Stimulated activated CD4-positive, alpha-beta T cell treated with anti-CD3 and anti-CD28 coated beads, Interleukin-15, amount 100 ng/mL, for 24 hours (primary cell): ENCODE data around the gene CRTAP.
A peak's percentile ranks its signal among the peaks of the same experiment; 100 is the strongest.
"Not testable (repeated sequence)": the region's sequence is repeated elsewhere in the genome, so short reads cannot be mapped to it uniquely, and the experiment has no call there.

Experiments used
- DNase-seq: peaks from one replicate; pipeline ENCODE4 v3.0.0-alpha.2; 2020

Gene CRTAP

DNA sequence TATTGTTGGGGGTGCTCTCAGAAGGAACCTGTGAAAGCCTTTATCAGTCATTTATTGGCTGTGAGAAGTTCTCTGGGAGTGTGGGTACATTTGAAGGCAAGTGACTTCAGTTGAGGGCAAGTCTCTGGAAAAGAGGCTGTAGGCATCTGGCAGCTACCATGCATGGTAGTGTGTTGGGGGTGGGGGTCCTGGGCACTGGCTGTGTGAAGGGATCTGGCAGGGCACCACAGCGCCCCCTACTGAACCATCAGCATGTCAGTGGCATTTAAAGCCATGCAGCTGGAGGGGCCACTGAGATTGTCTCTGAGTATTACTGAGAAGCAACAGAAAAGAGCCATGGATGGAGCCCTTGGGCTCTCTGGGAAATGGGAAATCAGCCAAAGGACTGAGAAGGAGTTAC lies 30.6 kb downstream of the CRTAP start:
- peak; percentile 45 for DNase-seq

DNA sequence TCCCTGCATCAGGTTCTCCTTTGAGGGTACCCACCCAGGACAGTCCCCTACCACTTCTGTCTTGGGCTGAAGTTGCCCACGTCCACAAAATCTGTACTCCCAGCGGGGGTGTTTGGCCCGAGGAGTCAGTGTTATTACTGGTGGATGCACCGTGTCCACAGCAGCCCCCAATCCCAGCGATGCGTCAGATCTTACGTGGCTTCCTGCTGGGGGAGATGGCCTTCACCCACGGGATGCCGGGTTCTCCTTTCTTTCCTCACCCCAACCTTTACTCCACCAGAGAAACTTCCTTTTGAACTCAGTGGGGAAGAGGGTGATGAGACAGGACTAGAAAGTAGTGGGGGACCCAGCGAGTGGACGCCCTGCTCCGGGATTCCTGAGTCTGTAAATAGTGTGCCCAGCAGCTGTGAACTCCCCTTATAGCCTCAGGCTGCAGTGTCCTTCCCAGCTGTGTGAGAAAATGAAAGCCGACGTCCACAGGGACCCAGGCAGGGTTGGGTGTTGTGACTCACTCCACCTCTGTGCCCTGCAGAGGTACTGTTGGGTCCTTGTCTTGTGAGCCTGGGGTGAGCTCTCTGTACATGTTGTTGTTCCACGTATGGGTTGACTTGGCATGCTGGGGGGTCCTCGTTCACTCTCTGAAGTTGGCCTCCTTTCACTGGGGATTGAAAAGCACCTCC lies 31.5 kb downstream of the CRTAP start:
- no peak for DNase-seq

DNA sequence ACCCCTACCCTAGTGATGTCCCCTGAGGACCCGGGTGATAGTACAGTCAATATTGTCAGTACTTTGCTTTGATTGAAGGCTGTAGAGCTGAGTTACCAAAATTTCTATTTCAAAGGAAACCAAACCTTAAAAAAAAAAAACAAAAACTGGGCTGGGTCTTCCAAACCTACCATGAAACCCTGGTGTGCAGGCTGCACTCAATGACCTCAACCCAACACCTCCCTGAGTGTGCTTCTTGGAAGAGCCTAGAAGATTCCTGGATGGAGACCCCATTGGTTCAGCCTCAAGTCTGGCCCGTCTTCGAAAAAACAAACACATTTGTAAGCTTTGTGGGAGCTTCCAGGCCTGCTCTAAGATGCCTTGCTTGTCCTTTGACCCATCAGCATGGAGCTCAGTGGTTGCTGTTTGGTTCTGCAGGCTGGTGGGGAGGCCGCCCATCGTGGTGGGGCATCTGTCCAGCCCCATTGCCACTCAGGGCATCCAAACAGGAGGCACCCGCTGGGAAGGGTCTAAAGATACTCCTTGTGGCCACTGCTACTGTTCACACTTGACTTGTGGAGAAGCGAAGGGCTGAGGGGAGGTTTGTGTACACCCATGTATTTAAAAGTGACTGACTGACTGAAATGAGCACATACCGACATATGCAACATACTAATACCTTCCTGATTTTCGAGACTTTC lies 32.2 kb downstream of the CRTAP start:
- no peak for DNase-seq

DNA sequence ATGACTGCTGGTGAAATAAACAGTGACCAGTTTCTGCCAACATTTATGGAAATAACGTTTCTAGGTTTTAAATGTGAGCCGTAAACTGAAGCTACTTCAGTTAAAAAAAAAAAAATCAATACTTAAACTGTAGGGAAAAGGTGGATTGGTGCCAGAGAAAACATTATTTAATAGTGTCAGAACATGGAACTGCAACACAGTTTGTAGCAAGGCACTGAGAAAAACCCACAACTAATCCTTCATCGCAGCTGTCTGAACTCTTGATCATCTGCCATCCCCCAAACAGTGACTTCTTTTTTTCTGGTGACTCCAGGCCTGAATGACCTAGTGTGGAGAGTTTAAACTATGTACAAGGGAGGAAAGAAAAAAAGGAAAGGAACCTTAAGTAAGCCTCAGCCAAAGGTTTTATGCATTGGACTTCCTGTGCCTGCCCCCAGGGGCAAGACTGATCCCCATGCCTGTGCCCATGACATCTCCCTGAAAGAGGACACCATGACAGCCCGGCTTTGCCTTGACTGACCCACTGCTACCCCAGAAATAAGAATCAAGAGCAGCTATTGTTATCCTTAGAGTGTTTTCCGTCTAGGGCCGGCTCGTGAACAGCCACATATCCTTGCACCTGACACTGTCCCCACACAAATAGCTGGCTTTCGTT lies 33.1 kb downstream of the CRTAP start:
- no peak for DNase-seq

DNA sequence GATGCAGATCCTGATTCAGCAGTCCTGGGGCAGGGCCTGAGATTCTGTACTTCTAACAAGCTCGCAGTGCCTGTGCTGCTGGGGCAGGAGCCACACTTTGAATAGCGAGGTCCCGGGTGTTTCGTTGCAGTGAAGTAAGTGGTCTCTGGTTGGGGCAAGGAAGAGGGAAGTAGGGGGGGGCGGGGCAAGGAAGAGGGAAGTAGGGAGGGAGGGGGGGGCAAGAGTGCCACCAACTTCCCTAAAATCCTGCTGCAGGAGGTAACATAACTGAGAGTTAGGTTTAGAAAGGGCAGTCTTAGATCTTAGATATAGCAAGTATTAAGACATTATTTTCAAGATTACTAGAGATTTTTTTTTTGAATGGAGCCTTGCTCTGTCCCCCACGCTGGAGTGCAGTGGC lies 35.5 kb downstream of the CRTAP start:
- no peak for DNase-seq

DNA sequence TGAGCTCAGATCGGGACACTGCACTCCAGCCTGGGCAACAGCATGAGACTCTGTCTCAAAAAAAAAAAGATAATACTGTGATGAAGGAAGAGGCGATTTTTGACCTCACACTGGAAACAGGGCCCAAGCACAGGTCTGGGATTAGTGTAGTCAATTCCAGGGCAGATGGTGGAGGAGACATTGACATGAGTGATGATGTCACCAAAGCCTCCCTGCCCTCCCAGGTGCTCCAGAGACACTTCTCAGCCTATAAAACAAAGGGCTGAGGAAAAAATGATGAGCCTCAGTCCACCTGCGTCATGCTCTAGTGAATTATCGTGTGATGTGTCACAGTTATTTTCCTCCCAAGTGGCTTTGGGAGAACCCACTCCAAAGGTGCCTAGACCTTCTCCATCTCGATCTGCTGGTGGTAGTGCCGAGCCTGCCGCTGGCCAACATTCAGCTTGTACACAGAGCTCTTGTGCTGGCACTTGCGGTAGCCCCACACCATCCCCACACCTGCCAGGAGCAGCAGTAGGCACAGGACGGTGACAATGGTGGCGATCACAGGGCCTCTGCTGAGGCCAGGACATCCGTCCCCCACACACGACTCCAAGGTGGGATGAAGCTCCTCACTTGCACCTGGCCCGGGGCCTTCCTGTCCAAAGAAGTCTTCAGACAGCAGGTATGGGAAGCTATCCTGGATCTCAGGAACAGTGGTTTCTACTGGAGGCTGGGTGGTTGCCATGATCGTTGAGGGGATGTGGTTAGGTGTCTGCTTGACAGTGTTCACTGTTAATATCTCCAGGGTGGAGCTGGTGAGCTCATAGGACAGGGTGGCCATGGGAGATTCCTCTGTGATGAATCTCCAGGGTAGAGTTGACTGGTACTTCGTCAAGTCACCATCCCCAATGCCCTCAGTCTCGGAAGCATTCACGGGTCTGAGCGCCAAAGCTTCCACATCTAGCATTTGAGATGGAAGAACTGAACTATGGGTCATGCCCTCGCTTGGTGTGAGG lies 38.8 kb downstream of the CRTAP start:
- DNase-seq: no peak

DNA sequence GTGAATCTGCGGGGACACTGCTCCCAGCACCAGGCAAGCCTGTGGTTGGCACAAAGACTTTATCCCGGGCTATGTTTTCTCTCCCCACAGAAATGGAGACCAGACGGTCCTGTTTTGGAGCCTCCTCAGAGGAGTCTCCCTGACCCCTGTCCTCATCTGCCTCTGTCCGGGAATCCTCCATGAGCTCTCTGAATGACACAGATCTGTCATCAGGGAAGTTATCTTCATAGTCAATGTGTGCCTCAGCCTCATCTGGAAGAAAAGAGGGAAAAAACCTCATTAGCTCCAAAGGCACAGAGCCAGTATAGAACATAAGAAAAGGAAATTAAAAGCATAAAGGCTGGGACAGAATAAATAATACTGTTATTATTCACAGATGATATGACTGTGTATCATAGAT lies 40.0 kb downstream of the CRTAP start:
- no peak for DNase-seq

DNA sequence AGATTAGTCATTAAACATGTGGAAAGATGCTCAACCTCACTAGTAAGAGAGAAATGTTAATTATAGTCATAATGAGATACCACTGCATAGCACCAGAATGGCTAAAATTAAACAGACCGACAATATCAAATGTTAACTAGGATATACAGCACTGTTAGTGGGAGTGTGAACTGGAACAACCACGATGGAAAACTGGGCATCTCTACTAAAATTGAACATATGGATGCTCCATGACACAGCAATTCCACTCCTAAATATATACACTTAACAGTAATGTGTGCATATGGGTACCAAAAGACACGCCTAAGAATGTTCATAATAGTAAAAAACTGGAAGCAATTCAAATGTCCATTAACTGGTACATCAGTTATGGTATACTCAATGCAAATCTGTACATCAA lies 41.5 kb downstream of the CRTAP start:
- DNase-seq: no peak

DNA sequence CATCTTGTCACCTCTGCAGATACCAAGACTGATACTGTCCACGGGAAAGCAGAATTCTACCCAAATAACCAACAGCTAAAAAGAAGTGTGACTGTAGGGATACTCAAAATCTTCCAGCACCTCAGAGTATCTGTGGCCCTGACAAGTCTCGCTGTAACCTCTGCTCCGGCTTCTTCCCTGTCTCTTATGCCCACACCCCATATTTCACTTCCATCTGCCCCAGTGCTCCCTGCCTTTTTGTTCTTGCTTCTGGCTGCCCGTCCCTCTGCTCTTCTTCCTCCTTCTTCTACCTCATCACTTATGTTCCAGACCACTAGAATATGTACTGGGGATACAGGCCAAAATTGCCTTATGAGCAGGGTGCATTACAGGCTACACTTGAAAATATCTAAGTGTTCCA lies 45.4 kb downstream of the CRTAP start:
- DNase-seq: no peak

DNA sequence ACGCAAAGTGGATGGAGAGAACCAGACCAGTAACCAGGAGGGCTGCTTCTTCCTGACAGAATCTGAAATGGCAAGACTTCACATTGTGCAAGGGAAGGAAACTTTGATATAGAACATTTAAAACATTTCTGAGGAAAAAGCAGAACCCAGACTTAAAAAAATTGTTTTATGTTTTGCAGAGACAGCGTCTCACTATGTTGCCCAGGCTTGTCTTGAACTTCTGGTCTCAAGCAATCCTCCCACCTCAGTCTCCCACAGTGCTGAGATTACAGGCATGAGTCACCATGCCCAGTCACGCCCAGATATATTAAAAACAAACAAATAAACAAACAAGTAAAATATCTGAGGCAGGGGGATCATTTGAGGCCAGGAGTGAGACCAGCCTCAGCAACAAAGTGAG lies 46.2 kb downstream of the CRTAP start:
- DNase-seq: no peak

DNA sequence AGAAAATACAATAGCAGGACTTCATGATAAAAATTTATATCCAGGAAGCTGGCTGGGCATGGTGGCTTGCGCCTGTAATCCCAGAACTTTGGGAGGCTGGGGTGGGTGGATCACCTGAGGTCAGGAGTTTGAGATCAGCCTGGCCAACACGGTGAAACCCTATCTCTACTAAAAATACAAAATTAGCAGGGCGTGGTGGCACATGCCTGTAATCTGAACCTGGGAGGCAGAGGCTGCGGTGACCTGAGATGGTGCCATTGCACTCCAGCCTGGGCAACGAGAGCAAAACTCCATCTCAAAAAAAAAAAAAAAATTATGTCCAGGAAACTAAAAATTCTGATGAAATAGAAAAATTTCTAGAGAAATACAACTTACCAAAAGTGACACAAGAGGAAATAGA lies 48.8 kb downstream of the CRTAP start:
- not testable (repeated sequence) for DNase-seq

DNA sequence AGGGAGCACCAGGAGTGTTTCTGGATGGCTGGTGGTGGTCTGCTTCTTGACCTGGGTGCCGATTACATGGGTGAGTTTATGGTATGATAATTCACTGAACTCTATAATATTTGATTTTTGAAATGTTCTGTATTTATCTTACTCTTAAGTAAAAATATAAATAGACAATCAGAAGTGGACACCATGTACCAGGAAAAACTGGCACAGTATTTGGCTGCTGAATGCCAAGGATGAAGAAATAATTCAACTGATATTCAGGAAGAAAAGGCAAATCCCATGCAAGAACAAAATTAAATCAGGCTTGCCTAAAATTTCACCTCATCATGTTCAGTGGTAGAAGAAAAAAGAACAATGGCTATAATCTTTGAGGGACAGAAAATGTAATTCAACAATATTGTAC lies 51.6 kb downstream of the CRTAP start:
- no peak for DNase-seq

DNA sequence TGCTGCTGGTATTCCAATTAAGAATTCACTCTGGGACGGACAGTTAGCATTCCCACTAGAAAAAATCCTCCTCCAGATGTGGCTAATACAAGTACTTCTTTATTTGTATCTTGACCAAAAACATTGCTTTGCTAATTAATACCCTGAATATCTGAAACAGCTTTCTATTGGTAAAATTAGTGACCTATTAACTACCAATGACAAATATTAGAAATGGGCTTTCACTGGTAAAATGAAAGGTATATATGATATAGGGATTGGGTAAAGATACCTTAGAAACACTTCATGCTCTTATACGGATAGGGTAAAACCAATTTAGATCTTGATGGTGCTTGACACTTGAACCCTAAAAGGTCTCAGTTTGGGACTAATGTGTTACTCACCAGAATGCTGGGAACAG lies 52.3 kb downstream of the CRTAP start:
- DNase-seq: no peak

DNA sequence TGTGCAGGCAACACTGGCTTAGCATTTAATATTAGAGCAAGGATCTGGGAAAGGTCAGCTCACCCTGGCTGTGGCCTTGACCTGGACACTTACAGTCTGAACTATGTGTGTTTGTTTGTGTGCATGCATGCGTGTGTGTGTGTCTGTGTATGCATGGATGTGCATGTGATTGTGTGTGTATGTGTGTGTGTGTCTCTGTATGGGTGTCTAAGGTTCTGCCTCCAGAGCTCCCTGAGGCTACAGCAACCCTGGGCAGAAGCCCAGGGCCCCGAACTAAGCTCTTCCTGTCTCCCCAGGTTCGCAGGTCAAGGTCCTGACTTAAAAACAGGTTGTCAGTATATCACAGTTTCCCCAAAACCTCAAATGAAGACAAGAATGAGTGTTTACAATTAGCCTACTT lies 53.5 kb downstream of the CRTAP start:
- DNase-seq: no peak

DNA sequence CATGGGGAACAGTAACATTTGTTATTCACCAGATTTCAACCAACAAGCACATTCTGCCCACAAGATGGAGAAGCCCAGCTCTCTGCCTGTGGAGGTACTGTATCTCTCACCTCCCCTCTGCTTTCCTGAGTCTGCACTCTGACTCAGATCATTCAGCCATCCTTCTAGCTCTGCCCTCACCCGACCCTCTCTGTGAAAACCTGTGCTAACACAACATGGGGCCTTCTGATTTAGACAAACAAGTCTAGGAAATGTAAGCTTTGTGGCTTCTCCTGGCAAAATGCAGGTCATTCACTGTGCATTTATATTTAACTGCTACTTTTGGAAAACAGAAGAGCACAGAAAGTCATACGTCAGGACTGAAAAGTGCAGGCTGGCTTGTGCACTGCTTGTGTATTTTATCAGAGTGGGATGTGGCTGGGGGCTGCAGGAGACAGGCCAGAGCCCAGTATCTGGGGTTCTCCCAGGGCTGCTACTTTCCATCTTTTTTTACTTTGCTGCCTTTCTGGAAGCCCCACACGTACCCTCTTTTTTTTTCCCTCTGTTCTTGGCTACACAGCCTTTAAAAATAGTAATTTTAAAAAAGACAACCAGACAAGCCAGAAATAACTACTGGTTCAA lies 54.0 kb downstream of the CRTAP start:
- DNase-seq: no peak

DNA sequence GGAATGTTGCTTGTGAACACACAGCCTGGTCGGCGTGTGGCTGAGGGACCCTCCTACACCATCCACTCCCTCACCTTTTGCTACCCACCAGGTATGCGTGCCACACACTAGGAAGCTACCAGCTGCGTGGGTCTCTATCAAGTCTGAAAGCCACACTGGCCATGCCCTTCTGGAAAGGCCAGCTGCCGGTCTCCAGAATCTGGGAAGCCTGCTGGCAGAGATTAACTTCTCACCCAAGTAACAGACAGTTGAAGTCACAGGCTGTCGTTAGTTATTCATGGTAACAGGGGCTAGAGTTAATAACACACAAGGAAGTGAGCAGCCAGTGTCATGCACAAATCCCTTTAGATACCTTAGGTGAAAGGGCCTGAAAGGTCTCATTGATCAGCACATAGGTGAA lies 56.7 kb downstream of the CRTAP start:
- DNase-seq: no peak

DNA sequence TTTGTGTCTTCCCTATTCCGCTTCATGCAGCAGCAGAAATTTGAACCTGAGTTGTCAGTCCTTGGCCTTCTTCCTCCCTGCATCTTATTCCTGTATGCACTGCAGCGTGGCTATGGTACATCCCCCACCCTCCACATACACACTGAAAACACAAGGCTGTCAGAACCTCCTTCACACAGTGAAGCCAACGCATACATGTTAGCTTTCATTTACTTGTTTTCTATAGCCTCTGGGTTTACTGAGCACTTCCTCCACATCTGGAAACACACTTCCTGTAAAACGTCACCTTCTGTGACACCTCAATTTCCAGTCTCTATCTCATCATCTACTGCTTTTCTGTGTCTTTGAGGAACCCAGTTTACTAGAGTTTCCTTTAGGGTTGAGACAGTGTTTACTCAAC lies 57.8 kb downstream of the CRTAP start:
- DNase-seq: no peak

DNA sequence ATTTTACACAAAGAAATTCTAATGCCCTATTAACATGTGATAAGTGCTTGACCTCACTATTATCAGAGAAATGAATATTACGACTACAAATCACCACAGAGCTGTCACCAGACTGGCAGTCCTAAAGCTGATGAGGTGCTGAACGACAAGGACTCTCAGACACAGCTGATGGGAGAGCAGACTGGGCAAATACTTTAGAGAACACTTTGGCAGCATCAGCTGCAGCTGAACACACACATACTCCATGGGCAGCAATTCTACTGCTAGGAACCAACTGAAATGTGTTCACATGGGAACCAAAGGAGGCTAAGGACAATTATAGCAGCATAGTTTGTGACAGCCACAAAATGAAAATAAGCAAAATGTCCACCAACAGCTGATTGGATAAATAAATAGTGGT lies 59.3 kb downstream of the CRTAP start:
- no peak for DNase-seq

DNA sequence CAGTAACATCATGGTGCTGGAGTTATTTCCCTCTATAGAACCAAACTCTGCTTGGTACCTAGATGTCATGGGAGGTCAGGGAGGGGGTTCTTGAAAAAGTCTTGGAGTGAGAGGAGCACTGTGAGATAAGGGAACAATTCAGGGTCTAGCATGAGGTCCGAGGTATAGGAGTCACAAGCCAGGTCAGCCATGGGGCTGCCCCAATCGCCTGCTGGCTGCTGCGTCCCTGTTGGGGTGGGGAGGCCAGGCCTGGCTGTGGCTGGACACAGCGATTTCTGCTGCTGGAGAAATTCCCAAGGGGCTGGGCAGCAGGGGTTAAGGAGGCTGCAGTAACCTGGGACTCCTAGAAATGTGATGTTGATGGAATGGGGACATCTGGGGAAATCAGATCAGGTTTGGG lies 59.9 kb downstream of the CRTAP start:
- no peak for DNase-seq

DNA sequence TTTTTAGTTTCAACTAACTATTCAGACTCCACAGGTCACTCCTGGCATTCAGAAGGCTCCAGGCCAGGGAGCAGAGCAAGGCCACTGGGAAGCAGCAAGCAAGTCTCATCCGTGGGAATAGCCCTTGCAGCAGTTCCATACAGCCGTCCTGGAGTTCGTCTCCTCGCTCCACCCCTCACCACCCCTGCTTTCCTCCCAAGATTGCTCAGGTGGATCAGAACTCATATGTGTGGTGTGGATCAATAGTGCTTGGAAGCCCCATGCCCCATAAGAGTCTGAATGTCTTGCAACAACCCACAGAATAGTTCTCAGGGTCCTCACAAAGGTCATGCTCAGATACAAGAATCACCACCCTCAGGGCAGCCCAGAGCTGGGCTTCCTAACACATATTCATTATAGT lies 60.3 kb downstream of the CRTAP start:
- no peak for DNase-seq

DNA sequence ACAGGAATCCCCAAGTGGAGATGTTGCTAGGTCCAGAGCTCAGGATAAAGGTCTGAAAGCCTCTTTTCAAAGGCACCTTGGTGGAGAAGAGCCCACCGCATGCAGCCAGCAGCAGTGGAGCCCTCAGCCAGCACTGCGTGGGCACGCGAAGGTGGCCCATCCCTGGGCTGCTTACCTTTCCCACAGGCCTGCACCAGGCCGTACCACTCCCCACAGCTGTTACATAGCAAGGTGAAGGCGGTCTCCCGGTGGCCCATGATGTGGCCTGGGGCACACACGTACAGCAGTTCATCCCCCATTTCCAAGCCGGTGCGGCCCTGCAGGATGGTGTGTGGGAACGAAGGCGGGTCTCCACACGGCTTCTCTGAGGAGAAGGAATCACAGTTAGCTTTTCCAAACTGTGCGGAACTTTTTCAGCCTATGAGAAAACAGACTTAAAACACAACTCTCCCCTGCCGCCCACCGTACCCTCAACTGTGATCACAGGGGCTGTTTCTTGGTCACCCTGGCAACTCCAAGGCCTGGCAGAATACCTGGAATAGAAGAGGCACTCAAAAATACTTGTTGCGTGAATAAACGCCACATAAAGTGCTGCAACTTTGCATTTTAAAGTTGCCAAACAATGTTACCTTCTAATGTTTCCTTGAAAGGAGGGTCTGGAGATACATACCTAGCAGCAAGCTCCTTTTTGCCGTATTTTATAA lies 61.0 kb downstream of the CRTAP start:
- no peak for DNase-seq

DNA sequence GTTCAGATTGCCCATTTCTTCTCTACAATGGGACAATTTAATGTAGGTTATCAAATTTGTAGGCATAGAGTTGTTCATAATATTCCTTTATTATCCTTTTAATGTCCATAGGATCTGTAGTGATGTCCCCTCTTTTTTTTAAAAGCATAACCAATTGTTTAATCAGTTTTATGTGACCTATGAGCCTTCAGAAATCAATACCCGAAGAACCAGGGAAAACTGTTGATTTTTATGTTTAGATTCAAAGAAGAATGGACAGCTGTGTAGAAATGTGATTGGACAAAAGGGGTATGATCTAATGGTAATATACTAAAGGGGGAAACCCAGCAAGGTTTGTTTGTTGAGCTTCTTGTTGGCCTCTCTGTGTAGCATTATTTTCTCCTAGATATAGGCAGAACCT lies 65.3 kb downstream of the CRTAP start:
- DNase-seq: no peak
